ENCODE results near the gene MED22.
"Not testable (repeated sequence)": the region's sequence is repeated elsewhere in the genome, so short reads cannot be mapped to it uniquely, and the experiment has no call there.

The MED22 gene

GRCh38 chr9:133333566-133333965 lies 14.4 kb downstream of the MED22 start:
- DNase-seq: no peak

- no peak for DNase-seq
Observed at GRCh38 chr9:133333011-133333410, 14.9 kb downstream of the MED22 start.

GRCh38 chr9:133332381-133332730 lies 15.6 kb downstream of the MED22 start:
- DNase-seq: no peak

GRCh38 chr9:133331641-133332380 lies 16.1 kb downstream of the MED22 start:
- DNase-seq: no peak

GRCh38 chr9:133331221-133331620 lies 16.7 kb downstream of the MED22 start:
- DNase-seq: no peak

- DNase-seq: not testable (repeated sequence)
Observed at GRCh38 chr9:133329306-133330156, 18.4 kb downstream of the MED22 start.

GRCh38 chr9:133327834-133328484 lies 20.0 kb downstream of the MED22 start:
- no peak for DNase-seq

- not testable (repeated sequence) for DNase-seq
Observed at GRCh38 chr9:133327021-133327420, 20.9 kb downstream of the MED22 start.

- DNase-seq: no peak
Observed at GRCh38 chr9:133323991-133324703, 23.8 kb downstream of the MED22 start.

- no peak for DNase-seq
Observed at GRCh38 chr9:133323211-133323610, 24.7 kb downstream of the MED22 start.

- DNase-seq: no peak
Observed at GRCh38 chr9:133322701-133323100, 25.2 kb downstream of the MED22 start.

GRCh38 chr9:133321411-133321935 lies 26.5 kb downstream of the MED22 start:
- DNase-seq: no peak

GRCh38 chr9:133320421-133320881 lies 27.5 kb downstream of the MED22 start:
- DNase-seq: no peak

- DNase-seq: not testable (repeated sequence)
Observed at GRCh38 chr9:133317551-133317950, 30.4 kb downstream of the MED22 start.

GRCh38 chr9:133315997-133316396 lies 31.9 kb downstream of the MED22 start:
- no peak for DNase-seq

GRCh38 chr9:133309608-133310007 lies 38.3 kb downstream of the MED22 start:
- no peak for DNase-seq

GRCh38 chr9:133307301-133307700 lies 40.6 kb downstream of the MED22 start:
- no peak for DNase-seq

GRCh38 chr9:133306242-133307204 lies 41.4 kb downstream of the MED22 start:
- no peak for DNase-seq

- no peak for DNase-seq
Observed at GRCh38 chr9:133305731-133306130, 42.2 kb downstream of the MED22 start.

- no peak for DNase-seq
Observed at GRCh38 chr9:133304477-133305377, 43.2 kb downstream of the MED22 start.

- no peak for DNase-seq
Observed at GRCh38 chr9:133304158-133304470, 43.8 kb downstream of the MED22 start.
